Smooth muscle cell of the coronary artery (primary cell): ENCODE data around the gene GALE. TPM values are rescaled to one million over a fixed set of nuclear protein-coding genes. Genes with fewer than 3 reads are reported as not detected.

Experiments
- total RNA-seq: library from RNA; depleted of rRNA; stranded (reverse); fragments of >200 nt; gene quantifications from 2 replicates; pipeline ENCODE4 v1.2.3, GENCODE V29; 2014; ENCODE audit warnings: low replicate concordance

GALE gene
- 8.0 and 27.4 TPM in 2 replicates for total RNA-seq

DNA sequence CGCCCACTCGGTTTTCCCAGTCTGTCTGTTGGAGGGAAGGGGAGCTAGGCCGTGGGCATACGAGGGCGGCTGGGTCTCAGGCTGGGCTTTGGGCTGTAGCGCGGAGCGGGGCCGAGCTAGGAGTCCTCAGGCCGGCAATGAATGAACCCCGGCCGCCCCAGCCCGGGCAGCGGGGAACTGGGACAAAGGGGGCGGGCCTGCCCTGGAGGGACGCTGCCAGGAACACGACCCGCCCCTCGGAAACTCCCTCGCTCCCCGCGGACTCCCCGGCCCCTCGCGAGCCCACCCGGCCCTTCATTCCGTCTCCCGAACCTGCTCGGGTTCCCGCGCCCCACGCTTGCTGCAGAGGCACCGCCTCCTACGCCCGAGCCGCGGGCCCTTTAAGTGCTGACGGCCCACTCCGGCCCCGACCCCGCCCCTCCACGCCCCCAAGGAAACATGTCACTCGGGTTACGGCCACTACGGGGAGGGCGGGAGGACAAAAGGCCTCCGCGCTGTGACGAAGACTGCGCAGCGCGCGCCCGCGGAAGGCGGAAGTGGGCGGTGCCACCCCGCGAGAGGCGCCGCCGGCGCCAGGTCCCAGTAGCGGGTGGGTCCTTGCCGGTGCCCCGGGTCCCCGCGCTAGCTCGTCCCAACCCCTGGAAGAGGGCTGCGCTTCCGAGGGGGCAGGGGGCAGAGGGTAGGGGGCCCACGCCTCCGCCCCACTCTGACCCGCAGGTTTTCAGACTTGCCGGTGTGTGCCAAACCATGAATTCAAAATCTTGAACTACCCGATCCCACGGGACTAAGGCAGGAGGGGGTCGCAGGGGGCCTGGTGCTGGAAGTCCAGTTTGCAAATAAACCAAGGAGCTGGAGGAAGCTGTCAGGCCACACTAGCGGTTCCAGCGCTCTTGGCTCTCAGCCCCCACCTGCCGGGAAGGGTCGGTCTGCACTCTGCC, at the start of gene GALE:
Gene GALE (minus strand): TSS at position 355 of the 938 bp plus-strand sequence. CDS start 1,747 bp downstream, outside the sequence.

DNA sequence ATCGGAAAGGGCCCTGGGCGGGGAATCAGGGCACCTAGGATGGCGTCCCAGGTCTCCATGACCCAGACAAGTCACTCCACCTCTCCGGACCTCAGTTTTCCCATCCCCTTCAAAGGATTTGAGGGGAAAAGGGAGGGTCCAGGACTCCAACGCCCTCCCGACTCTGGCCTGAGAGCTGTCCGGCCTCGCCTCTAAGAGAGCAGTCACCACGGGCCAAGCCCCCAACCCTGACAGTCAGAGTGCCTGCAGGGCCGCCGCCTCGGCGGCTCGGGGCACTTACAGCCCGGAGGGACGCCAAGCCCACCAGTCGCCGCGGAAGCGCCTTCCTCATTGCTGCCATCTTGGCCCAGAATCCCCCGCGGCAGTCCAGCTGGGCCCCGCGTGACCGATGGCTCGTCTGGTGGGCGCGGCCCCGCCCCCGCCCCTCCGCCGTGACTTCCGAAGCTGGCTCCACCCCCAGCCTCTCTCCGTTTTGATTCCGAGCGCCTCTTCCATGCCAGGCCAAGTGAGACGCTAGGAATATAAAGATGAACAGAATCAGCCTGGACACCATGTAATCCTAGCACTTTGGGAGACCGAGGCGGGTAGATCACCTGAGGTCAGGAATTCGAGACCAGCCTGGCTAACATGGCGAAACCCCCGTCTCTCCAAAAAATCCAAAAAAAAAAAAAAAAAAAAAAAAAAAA, 24.7 kb upstream of the GALE start, which contains the start of gene HMGCL:
Gene HMGCL (minus strand): TSS at position 354 of the 686 bp plus-strand sequence. CDS start 14 bp downstream, at position 340.

DNA sequence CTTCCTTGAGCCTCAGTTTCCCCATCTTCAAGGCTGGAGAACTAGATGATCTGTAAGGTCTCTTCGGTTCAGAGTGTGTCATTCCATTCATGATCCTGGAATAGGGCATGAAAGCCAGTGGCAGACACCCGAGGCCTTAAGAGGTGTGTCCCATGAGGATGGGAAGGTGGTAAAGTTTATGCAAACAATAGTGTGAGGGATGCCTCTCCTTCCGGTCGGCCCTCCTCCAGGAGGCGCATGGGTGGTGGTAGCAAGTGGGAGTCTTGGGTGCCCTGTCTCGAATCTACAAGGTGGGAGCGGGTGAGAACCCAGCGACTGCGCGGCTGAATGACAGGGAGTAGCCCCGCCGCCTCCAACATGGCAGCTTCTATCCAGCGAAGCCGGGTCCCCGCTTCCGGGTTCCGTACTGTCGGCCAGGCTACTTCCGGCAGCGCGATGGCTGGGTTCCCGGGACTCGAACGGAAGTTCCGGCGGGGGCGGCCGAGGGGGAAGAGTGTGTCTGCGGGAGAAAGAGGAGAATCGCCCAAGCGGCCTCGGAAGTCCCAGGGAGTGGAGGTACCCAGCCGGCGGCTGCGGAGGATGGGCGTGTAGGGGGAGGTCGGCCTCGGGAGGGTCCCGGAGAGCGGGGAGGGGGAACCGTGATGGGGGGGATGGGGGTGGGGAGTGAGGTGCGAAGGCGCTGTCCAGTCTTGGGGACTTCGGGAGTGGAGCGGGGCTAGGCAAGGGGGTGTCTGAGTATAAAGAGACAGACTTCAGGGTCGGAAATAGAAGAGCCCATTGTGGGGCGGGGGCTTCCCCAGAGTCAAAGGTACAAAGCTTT, 9.6 kb downstream of the GALE start, which contains the start of gene LYPLA2:
Gene LYPLA2 (plus strand): TSS at position 450 of the 820 bp plus-strand sequence. CDS start 1,538 bp downstream, outside the sequence.

DNA sequence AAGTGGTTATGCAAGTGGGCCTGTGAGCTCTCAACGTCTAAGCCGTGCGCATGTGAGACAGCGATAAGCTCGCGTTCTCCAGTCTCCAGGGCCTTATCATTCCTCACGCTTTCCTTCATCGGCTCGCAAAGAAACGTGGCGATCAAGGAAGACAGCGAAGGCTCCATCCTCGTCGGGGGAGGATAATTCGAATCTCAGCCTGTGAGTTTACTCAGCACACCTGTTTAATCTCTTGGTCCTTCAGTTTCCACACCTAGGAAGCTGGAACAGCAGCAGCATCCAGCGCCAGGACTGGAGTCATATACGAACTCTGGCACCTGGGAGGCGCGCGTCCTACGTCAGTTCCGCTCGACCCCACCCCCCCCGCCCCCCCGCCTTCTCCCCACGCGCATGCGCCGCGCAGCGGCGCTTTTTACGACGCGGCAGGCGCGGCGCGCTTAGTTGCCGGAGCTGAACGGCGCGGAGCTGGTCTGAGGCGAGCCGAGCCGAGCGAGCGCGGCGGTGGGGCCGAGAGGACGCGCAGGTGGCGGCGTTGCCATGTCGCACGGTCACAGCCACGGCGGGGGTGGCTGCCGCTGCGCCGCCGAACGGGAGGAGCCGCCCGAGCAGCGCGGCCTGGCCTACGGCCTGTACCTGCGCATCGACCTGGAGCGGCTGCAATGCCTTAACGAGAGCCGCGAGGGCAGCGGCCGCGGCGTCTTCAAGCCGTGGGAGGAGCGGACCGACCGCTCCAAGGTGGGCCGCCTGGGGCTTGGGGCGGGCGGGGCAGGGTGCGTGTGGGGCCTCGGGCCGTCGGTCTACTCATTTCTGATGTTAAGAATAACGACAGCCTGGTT, 22.4 kb downstream of the GALE start, which contains the start of gene PITHD1:
Gene PITHD1 (plus strand): TSS at position 440 of the 836 bp plus-strand sequence. CDS start 98 bp downstream, at position 538.

Other genes starting within 250 kb of the GALE start
- gene ID3, start 241.3 kb downstream of the GALE start, total RNA-seq: 12.9 and 509 TPM in 2 replicates
- 1,088 and 1,595 TPM in 2 replicates for gene RPL11, start 108.9 kb downstream of the GALE start, total RNA-seq
- gene ELOA, start 57.3 kb downstream of the GALE start, total RNA-seq: 7.3 and 19.5 TPM in 2 replicates
- gene PITHD1, start 22.3 kb downstream of the GALE start, total RNA-seq: 29.8 and 30.2 TPM in 2 replicates
- gene LYPLA2, start 9.6 kb downstream of the GALE start, total RNA-seq: 21.2 and 45.5 TPM in 2 replicates
- 48.9 and 51.7 TPM in 2 replicates for gene HMGCL, start 24.7 kb upstream of the GALE start, total RNA-seq
- gene FUCA1, start 67.5 kb upstream of the GALE start, total RNA-seq: 12.4 and 14.4 TPM in 2 replicates
- gene CNR2, start 112.6 kb upstream of the GALE start, total RNA-seq: not detected in 2 replicates
- gene PNRC2, start 159.1 kb upstream of the GALE start, total RNA-seq: 75.7 and 120 TPM in 2 replicates
- gene SRSF10, start 179.6 kb upstream of the GALE start, total RNA-seq: 73.3 and 153 TPM in 2 replicates